ENCODE data around the gene LIFR.

DNA sequence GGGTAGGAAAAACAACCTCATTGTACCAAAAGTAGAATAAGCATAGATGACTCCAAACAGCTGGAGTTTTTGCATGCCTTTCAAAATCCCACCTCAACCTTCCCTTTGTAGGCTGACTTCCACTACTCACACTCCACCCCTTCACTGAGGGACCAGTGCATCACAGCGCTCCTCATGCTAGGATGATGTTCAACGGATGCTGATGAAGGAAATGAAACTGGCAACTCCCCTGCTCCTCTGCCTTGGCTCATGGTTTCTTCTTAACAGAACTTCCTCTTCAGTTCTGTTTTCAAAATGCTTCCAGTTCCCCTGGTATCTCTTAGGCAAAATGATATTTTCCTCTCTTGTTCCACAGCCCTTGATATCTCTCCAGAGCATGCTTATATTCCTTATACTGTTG is 29.0 kb downstream of the LIFR start:
- TF ChIP-seq, protein P1, sequence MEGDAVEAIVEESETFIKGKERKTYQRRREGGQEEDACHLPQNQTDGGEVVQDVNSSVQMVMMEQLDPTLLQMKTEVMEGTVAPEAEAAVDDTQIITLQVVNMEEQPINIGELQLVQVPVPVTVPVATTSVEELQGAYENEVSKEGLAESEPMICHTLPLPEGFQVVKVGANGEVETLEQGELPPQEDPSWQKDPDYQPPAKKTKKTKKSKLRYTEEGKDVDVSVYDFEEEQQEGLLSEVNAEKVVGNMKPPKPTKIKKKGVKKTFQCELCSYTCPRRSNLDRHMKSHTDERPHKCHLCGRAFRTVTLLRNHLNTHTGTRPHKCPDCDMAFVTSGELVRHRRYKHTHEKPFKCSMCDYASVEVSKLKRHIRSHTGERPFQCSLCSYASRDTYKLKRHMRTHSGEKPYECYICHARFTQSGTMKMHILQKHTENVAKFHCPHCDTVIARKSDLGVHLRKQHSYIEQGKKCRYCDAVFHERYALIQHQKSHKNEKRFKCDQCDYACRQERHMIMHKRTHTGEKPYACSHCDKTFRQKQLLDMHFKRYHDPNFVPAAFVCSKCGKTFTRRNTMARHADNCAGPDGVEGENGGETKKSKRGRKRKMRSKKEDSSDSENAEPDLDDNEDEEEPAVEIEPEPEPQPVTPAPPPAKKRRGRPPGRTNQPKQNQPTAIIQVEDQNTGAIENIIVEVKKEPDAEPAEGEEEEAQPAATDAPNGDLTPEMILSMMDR (conservative IDR thresholded peaks at IDR 0.05; ENCODE audit: low read depth, low read length), result no peak
- TF ChIP-seq CHD1 (IDR thresholded peaks at IDR 0.05; ENCODE audit: low read depth, low read length) (no peak), NFE2L2 (IDR thresholded peaks at IDR 0.05; ENCODE audit: low read depth, low read length) (no peak), MAZ (IDR thresholded peaks at IDR 0.05; ENCODE audit: borderline replicate concordance, low read depth, low read length) (no peak), SMC3 (IDR thresholded peaks at IDR 0.05; ENCODE audit: low read depth, low read length) (no peak)
